CD1c-positive myeloid dendritic cell (primary cell): Measurements from ENCODE around the gene TOM1L2.
"Not testable (repeated sequence)": the region's sequence is repeated elsewhere in the genome, so short reads cannot be mapped to it uniquely, and the experiment has no call there.

ENCODE experiments used
- DNase-seq: peaks from one replicate; pipeline ENCODE4 v3.0.0-alpha.2; 2016; ENCODE audit errors: extremely low spot score

TOM1L2 gene

DNA sequence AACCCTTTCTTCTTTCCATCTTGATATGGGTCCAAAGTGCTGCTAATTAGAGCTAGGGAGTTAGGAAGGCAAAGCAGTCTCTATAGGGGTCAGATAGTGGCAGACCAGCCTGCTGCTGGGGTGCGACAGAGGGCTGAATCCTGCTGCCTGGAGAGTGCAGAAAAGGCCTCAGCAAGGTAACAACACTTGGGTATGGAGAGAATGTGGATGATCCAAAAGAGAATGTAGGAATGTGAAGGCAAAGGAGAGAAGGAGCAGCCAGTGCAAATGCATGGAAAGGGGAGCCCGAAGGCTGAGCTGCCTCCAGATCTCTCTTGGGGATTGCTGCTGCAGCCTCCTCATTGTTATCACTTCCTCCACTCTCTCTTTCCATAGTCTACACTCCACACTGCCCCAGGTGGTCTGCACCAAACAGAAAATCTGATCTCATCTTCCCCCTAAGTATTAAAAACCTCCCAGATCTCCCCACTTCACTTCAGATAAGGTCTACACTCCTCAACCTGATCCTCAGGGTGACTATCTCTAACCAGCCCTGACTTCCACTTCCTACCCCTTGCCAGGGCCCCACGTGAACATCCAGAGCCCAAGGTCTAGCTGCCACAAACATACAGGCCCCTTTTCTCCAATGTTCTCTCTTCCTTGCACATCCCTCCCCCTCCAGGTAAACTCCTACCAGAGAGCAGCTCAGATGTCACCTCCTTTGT, 28.8 kb downstream of the TOM1L2 start:
- DNase-seq: no peak

DNA sequence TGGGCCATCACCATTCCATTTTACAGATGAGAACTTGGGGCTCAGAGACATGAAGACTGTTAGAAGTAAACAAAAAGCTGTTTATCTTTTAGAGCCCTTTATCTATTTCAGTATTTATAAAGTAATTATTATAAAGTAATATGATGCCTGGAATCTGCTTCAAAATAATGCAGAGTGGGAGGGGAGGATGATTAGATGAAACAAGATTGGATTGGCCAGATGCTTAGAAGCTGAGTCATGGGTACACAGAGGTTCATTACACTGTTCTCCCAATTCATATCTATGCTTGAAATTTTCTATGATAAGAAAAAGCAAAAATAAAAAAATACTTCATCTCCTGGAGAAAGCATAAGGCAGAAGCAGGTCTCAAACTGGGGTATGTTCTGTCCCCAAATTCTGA, 29.4 kb downstream of the TOM1L2 start:
- DNase-seq: no peak

DNA sequence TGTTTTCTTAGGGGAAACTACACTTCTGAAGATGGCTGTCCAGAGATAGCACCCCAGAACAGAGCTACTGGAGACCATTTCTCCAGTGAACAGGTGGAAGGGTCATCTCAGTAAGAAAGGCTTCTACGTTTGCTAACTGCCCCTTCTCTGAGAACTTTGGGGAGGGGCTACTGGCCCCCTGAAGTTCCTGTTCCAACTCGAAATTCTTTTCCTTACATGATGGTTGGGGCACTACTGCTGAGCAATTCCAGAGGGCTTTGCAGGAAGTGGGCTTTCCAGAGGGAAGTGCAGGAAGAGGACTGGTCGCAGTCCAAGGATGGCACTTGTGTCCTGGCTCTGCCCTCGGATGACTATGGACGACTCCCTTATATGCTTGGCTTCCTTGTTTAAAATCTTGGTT, 31.2 kb downstream of the TOM1L2 start:
- no peak for DNase-seq

DNA sequence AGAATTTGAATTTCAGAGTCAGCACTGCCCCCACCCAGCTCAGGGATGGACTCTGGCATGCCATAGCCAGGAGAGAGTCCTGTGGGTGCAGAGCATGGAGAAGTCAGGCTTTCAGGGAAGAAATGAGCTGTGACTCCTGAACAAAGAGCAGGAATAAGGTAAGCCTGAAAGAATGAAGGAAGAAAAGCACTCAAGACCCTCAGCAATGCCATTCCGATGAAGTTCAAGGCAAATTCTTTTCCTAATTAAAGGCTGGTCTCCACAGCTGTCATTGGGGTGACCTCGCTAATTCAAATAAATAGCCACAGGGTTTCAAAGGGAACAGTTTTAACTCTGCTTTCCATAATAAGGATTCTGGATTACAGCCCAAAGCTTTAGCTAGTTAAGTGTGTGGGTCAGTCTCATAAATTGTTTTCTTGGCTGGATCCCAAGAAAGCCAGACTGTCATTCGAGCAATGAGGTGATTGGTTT, 31.7 kb downstream of the TOM1L2 start:
- DNase-seq: no peak

DNA sequence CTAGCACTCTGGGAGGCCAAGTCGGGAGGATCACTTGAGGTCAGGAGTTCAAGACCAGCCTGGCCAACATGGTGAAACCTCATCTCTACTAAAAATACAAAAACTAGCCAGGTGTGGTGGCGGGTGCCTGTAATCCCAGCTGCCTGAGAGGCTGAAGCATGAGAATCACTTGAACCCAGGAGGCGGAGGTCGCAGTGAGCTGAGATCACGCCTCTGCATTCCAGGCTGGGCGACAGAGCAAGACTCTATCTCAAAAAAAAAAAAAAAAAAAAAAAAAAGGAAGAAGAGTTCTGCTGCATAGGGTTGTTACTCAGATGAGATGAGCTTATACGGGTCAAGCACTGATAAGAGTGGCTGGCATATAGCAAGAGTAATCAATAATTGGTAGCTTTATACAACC, 32.3 kb downstream of the TOM1L2 start:
- DNase-seq: not testable (repeated sequence)

DNA sequence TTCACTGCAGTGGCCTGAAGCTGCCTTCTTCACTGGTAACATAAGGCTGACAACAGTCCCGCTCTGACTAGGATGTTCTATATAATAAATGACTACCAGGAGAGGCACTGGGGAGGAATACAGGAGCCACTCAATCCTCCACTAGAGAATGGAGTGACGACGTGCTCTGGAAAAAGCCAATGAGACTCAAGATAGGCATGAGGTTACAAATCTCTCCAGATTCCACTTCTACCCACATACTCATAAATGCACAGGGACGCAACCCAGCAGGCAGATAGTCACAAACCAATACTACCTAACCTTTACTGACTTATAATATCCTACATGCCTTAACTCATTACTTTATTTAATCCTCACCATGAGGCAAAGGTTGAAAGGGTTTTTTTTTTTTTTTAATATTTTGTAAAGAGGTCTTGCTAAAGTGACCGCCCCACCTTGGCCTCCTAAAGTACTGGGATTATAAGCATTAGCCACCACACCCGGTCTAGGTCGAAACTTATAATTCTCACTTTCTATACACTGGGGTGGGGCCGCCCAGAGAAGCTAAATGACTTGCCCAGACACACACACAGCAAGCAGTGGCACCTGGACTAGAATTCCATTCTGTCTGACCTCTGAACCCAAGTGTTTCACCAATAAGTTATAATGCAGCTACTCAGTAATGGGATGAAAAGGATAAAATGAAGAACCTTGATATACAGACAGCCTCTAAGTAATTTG, 33.7 kb downstream of the TOM1L2 start:
- DNase-seq: no peak

DNA sequence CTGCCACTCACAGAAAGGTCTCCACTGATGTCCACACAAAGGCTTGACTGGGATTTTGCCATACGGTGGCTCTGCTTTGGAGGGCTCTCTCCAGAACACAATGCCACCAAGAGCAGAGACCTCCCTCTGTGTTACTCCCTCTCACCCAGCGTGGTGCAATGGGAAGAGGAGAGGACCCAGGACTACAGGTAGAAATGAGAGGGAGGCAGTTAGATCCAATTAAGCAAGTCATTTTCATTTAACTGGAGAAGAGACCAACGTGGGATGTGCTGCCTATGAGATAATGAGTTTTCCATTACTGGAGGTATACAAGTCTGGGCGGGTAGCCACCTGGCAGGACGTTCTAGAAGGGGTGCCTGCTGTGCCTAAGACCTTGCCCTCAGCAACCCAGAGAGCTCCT, 34.2 kb downstream of the TOM1L2 start:
- DNase-seq: no peak

DNA sequence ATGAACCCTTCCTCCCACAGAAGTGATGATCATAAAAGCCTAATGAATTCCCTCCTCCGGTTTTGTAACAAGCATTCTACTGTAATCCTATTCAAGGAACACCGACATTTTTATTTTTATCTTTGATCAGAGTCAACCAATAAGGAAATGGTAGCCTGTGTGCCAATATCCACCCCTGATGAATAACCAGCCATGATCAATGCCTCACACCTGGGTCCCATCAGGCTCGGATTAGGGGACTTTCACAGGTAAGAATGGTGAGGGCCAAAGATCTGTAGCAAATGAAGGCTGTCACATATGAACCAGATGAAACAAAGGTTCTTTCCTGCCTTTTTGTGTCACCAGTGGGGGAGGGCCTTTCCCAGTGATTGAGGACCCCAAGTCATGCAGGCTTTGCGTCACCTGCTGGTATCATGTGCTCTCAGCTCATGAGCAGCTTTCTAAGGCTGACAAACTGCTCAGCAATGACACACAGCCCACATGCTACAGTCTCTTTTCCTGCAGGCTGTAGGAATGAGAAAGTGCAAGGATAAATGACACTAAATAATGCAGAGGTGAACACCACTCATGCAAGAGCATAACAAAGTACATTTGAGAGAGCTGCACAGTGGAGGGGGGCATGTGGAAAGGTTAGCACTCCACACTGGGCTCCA, 34.9 kb downstream of the TOM1L2 start:
- no peak for DNase-seq

DNA sequence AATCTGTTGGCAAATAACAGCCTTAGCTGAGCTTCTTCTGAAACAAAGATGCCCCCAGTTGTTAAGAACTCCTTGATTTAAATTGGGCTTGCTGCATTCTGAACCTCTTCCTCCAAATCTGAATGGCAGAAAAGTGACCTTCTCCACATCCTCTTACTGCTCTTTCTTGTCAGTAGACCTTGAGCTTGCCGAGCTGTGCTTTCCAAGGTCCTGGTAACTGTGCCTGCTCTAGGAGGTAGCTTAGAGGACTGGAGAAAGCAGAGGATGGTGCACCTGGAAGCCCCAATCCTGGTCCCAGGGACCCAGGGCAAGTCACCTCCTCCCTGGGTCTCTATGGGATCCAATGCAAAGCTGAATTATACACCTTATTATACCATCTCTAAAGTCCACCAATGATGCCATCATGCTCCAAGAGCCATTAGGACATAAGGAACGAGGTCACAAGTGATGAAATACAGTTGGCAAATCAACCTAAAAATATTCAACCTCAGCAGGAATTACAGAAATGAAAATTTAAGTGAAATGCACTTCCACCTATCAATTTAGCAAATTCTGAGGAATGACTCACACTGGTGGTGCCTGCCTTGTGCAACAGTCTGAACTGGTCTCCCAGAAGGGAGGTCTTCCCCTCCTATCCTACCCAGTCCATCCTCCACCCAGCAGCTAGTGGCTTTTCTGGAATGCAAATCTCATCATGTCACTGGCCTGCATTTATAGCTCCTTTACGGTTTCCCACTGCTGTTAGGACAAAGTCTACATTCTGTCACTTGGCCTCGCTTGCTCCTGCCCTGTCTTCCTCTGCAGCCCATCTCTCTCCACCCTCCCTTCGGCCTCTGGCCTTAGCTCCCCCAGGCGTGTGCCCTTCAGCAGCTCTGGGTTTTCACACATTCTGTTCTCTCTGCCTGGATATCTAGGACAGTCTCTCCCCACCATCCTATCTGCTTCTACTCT, 36.6 kb downstream of the TOM1L2 start:
- DNase-seq: peak; percentile 77

DNA sequence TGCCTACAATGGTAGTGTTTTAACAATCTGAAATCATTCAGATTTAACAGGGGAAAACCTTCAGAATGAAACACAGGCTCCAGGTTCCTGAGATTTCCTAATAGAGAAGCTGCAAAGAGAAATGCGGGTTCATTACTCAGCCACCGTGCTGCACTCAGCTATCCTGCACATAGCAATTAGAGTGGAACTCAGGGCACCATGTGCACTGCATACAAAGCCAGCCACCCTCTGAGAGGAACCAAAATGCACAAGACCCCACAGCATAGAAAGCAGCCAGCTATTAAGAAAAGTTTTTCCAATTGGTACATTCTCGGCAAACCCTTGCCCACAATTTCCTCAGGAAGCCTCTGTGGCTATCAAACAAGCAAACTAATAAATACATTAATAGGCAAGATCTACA, 37.4 kb downstream of the TOM1L2 start:
- DNase-seq: peak; percentile 16

DNA sequence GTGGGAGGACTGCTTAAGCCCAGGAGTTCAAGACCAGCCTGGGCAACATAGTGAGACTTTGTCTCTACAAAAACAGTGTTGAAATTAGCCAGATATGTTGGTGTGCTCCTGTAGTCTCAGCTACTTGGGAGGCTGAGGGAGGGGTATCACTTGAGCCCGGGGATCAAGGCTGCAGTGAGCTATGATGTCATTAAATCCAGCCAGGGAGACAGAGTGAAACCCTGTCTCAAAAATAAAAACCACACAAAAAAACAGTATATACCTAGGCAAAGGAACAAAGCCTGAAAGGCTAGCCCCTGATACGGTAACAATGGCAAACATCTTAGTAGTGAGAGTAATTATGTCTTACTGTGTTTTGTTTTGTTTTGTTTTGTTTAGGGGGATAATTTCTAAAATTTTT, 38.0 kb downstream of the TOM1L2 start:
- DNase-seq: no peak

DNA sequence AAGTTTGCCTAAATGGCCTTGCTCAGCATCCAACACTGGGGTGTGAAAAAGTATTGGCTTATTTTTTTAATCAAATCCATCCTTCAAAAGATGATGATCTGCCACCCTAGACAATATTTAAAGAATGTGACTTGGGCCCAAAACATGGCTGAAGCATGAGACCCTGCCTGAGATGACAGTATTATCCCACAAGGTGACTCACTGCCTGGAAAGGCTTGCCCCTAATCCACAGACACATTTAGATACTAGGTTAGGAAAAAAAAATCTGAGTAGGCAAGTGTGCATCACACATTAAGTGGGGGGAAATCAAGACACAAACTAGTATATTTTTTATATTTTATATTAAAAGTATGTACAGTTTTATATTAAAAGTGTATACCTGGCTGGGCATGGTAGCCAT, 38.4 kb downstream of the TOM1L2 start:
- no peak for DNase-seq

DNA sequence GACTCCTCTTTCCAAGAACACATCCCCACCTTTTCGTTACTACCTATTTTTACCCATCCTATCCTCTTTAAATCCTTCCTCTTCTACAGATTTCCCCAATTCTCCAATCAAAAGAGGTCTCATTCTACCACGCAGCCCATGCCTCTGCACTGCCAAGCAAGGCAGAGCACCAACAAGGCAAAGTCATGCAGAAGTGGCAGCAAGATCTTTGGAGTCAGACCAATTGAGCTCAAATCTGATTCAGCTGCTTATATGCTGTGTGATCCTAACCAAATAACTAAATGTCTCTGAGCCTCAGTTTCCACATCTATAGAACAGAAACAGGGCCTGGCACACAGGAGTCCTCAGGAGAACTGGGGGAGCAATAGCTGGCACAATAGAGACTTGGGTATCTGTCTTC, 41.0 kb downstream of the TOM1L2 start:
- peak; percentile 22 for DNase-seq

DNA sequence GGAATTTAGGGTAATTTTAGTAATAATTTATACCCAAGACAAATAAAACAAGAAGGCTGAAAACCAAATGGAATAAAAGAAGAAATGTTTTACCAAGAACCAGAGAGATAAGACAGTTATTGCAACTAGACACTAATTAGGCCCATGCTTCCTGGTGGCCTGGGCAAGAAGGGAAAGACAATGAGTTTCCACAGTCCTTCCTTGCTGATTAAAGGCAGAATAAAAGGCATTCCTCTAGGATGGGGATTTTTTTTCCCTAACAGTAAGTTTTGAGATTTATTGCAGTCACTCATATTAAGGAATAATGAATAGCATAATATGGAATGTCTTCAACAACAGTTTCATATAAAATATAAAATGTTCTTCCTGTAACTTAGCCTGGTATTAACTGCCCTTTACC, 41.5 kb downstream of the TOM1L2 start:
- DNase-seq: no peak

DNA sequence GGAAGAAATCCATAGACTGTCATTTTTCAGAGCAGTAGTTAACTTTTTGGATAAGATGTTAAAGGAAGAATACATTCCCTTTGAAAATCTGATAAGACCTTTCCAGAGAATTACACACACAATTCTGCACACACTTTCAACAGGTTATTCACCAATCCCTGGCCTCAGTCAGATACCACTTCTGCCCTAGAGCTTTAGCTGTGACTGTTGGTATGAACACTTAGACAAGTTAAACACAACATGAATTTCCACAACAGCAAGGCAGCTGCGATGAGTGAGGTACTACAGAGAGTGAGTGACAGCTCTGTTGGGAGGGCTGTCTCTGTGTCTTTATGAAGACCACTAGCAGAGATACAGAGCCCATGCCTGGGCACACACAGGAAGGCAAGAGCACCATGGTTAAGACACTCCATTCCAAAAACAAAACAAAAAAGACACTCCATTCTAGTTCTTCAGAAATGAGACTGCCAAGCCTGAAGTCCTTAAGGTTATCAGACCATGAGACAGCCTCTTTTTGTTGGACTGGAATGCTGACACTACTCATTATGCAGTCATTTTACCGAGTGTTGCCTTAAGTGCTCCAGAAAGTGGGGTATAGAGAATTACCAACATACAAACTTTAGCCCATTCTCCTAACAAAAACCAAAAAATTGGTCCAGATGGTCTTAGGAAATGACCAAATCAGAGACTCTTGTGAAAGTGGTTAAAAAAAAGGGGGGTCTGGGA, 42.4 kb downstream of the TOM1L2 start:
- DNase-seq: no peak

DNA sequence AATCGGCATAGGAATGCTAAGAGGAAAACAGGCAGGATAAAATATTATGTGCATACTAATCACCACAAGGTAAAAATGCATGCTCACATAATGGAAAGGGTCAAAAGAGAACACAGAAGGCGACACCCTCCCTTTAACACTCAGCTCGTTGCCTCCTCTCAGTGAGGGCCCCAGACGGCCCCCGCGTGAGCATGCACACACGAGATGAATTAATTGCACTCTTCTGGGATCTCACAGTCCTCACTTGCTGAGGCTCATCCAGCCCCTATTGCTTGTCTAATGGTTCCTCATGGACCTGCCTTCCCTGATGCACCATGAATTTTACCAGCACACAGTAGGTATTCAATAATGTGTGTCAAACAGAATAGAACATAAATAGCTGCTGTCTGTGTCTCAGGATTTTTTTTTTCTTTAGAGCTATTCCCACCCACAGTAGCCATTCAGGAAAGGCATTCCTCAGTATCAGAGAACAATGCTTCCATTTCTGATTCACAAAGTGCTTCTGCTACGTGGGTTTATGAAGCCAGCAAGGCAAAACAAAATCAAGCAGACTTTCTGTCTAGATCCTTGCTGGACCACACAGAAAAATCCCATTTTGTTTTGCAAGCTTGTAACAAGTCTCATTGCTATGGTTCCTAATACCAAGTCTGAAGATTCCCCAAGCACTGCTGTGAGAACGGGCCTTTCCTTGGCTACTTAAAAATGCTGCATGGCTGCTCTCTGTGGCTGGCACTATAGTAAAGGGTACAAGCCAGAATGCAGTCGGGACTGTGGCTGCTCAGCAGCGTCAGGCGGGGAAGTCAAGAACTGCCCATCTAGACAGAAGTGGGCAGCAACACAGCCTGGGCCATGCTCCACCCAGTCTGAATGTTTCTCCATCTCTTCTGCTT, 43.6 kb downstream of the TOM1L2 start:
- DNase-seq: no peak

DNA sequence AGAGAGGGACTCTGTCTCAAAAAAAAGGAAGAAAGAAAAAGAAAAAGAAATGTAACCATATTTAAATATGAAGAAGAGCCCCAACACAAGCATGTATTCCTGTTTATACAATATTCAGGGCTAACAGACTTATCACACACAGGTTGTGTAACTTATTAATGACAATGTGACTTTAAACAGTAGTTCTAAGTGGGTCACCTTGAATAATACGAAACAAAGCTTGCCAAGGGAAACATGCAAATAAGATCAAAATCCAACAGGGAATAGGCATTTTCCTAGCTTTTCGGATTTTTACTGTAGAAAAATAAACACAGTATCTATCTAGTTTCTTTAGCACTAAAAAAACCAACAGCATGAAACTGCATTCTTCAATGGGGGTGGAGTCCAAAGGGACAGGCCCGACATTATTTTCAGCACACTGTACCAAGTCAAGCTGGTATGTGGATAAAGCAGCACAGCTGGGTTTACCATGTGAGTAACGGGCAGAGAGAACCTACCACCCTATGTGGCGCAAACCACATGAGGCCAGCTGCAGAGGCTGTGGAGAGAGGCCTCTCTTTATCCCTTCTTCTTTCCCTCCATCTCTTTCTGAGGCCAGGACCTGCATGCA, 45.3 kb downstream of the TOM1L2 start:
- DNase-seq: no peak

DNA sequence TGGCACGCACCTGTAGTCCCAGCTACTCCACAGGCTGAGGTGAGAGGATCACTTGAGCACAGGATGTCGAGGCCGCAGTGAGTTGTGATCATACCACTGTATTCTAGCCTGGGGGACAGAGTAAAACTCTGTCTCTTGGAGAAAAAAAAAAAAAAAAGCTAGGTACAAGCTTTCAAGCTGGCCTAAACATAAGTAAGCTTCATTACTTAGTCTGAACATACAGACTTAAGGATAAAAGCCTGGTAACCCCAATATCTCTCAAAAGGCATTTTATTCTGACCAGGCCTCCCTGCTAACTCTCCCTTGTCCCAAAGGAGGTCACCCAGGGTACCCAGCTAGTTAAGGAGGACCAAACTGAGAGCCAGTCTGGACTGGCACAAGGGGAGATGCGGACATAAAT, 46.2 kb downstream of the TOM1L2 start:
- DNase-seq: no peak

DNA sequence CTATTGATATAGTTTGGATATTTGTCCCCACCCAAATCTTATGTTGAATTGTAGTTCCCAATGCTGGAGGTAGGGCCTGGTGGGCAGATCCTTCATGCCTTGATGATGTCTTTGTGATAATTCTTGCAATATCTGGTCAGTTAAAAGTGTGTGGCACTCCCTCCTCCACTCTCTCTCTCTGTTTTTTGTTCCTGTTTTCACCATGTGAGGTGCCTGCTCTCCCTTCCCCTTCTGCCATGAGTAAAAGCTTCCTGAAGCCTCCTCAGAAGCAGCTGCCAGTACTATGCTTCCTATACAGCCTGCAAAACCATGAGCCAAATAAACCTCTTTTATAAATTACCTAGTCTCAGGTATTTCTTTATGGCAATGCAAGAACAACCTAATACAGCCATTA, 47.3 kb downstream of the TOM1L2 start:
- DNase-seq: peak; percentile 33
